CD4-positive, alpha-beta memory T cell (primary cell): ENCODE measurements around the gene TRRAP. TPM values are rescaled to one million over a fixed set of nuclear protein-coding genes. Genes with fewer than 3 reads are reported as not detected.
A peak's percentile ranks its signal among the peaks of the same experiment; 100 is the strongest.

Experiments used
- CTCF ChIA-PET: fragments of 350-600 bp; sonication (Branson Sonifier 250); formaldehyde crosslinking; loops from one replicate; lab custom pipeline; 2021; ENCODE audit warnings: inconsistent platforms; ENCODE audit not compliant: partially characterized antibody; lab: Charles Lee
- POLR2A ChIA-PET: fragments of 350-600 bp; sonication (Branson Sonifier 250); formaldehyde crosslinking; loops from one replicate; lab custom pipeline; 2021; ENCODE audit not compliant: partially characterized antibody; lab: Charles Lee
- DNase-seq, 5 donors: peaks; one replicate each; pipeline versions ENCODE4 v3.0.0 to v3.0.0-alpha.2; 2020 to 2022; ENCODE audit warnings: mixed read lengths in 1 of 5
- H3K27ac ChIP-seq: one replicate; pipeline ENCODE4 v1.7.0; 2013; ENCODE audit warnings: low read depth, low read length
- H3K27me3 ChIP-seq: 2 replicates; pipeline ENCODE4 v1.7.0; 2013; ENCODE audit warnings: mild to moderate bottlenecking, low read length, moderate library complexity; ENCODE audit not compliant: insufficient read depth
- H3K36me3 ChIP-seq: 2 replicates; pipeline ENCODE4 v1.7.0; 2013; ENCODE audit warnings: mild to moderate bottlenecking, low read length, moderate library complexity; ENCODE audit not compliant: insufficient read depth
- H3K4me1 ChIP-seq: 2 replicates; pipeline ENCODE4 v1.7.0; 2013; ENCODE audit warnings: mild to moderate bottlenecking, low read length, moderate library complexity; ENCODE audit not compliant: insufficient read depth
- H3K4me3 ChIP-seq, 2 donors: one replicate each; pipeline ENCODE4 v1.7.0; 2013; ENCODE audit warnings: low read length in 2 of 2, mild to moderate bottlenecking in 1 of 2
- H3K9me3 ChIP-seq, 2 donors: one replicate each; pipeline ENCODE4 v1.7.0; 2013; ENCODE audit warnings: low read length in 2 of 2, control low read depth in 1 of 2; ENCODE audit not compliant: control insufficient read depth in 1 of 2
- H3K27ac Mint-ChIP-seq, 7 donors: one replicate each; pipeline ENCODE4 v1.8.0; 2020 to 2021; ENCODE audit warnings: mixed read lengths in 7 of 7, mild to moderate bottlenecking in 6 of 7, inconsistent platforms in 3 of 7, moderate library complexity in 3 of 7
- H3K27me3 Mint-ChIP-seq, 2 donors: one replicate each; pipeline ENCODE4 v1.8.0; 2020 to 2021; ENCODE audit warnings: mixed read lengths in 2 of 2
- H3K36me3 Mint-ChIP-seq, 2 donors: one replicate each; pipeline ENCODE4 v1.8.0; 2020 to 2021; ENCODE audit warnings: mixed read lengths in 2 of 2, inconsistent platforms in 1 of 2, mild to moderate bottlenecking in 1 of 2
- H3K4me1 Mint-ChIP-seq, 4 donors: one replicate each; pipeline ENCODE4 v1.8.0; 2020 to 2021; ENCODE audit warnings: mixed read lengths in 4 of 4, mild to moderate bottlenecking in 1 of 4
- H3K4me3 Mint-ChIP-seq, 8 donors: one replicate each; pipeline ENCODE4 v1.8.0; 2020 to 2021; ENCODE audit warnings: mixed read lengths in 8 of 8, mild to moderate bottlenecking in 7 of 8, moderate library complexity in 6 of 8, inconsistent platforms in 3 of 8
- H3K9me3 Mint-ChIP-seq, 8 donors: one replicate each; pipeline ENCODE4 v1.8.0; 2020 to 2021; ENCODE audit warnings: mixed read lengths in 8 of 8, mild to moderate bottlenecking in 5 of 8, inconsistent platforms in 3 of 8, moderate library complexity in 1 of 8
- intact Hi-C: fragments of 100-400 bp; cut with micrococcal nuclease; formaldehyde crosslinking; loops from one replicate; pipeline ENCODE4 v1.15.1; 2023
- polyA plus RNA-seq, 2 donors: library from polyadenylated mRNA; unstranded; fragments of 300-500 nt; fragmentation: Illumina TruSeq; gene quantifications; one replicate each; pipeline ENCODE4 v1.2.3, GENCODE V29; 2021
- total RNA-seq, 2 experiments: library from RNA; stranded (reverse); gene quantifications; one replicate each; pipeline ENCODE4 v1.2.3, GENCODE V29; 2021

TRRAP gene
- total and polyA plus RNA-seq, 4 experiments from 2014 or later = 0.42 to 89.9 (median 46.0) TPM

- Mint-ChIP-seq H3K4me1 (peaks cover 0 to 9% (median 3%) of the 10 kb centered on the region in 4 donors), H3K9me3 (no peaks in the 10 kb centered on the region), H3K4me3 (no peak overlapping the region), H3K27me3 (no peaks in the 10 kb centered on the region), H3K36me3 (peaks cover 67 to 83% of the 10 kb centered on the region in 2 donors), H3K27ac (peak overlapping the region in 4 of 7 donors; percentile 46 to 93 (median 58))
- DNase-seq = no peak
- Histone ChIP-seq H3K27ac (no peak overlapping the region), H3K9me3 (no peaks in the 10 kb centered on the region), H3K36me3 (peaks cover 77% of the 10 kb centered on the region), H3K27me3 (no peaks in the 10 kb centered on the region), H3K4me1 (no peaks in the 10 kb centered on the region), H3K4me3 (no peak overlapping the region)
- ChIA-PET POLR2A (interaction anchor here (1.7 kb wide), 1 partner anchor 8 kb away, joined by 3 read pairs; no protein-coding TSS in a partner anchor), CTCF (interaction anchor here (0.9 kb wide), 1 partner anchor 13 kb away, joined by 3 read pairs; no protein-coding TSS in a partner anchor)
- intact Hi-C loops = no loop called here
These were observed 44.3 kb downstream of the TRRAP start for GRCh38 chr7:98922392-98923187.

DNA sequence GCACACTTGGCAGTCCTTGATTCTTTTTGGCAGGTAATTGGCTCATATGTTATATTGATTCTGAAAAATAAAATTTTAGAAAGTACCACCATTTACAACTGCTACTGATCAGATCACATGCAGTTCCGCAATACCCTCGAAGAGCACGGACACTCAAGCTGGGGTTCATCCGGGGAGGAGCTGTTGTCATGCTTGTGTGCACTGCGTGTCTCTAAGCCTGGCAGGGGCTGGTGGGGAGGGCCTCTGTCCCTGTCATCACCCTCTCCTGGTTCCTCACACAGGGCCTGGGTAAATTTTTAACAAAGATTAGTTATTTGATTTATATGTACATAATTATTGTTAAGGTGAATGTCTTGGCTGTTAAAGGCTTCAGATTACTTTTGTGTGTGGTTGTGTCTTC lies 45.2 kb downstream of the TRRAP start:
- Mint-ChIP-seq H3K27me3 (no peaks in the 10 kb centered on the region), H3K4me3 (no peak overlapping the region), H3K4me1 (peaks cover 0 to 17% (median 6%) of the 10 kb centered on the region in 4 donors), H3K27ac (peak overlapping the region in 2 of 7 donors; percentile 29 to 68), H3K36me3 (peaks cover 75 to 88% of the 10 kb centered on the region in 2 donors), H3K9me3 (no peaks in the 10 kb centered on the region)
- intact Hi-C loops = no loop called here
- Histone ChIP-seq H3K4me1 (no peaks in the 10 kb centered on the region), H3K4me3 (no peak overlapping the region), H3K27me3 (no peaks in the 10 kb centered on the region), H3K9me3 (no peaks in the 10 kb centered on the region), H3K27ac (no peak overlapping the region), H3K36me3 (peaks cover 80% of the 10 kb centered on the region)
- CTCF ChIA-PET = interaction anchor here (1.1 kb wide), 1 partner anchor 13 kb away, joined by 3 read pairs; no protein-coding TSS in a partner anchor
- no peak for DNase-seq
- POLR2A ChIA-PET = interaction anchor here (1.7 kb wide), 1 partner anchor 9 kb away, joined by 3 read pairs; no protein-coding TSS in a partner anchor

GRCh38 chr7:98927125-98927524 lies 48.8 kb downstream of the TRRAP start:
- H3K36me3 ChIP-seq = peaks cover 60% of the 10 kb centered on the region
- no peaks in the 10 kb centered on the region for H3K27me3 ChIP-seq
- H3K4me1 ChIP-seq = peaks cover 25% of the 10 kb centered on the region
- no peak overlapping the region for H3K4me3 Mint-ChIP-seq
- H3K27ac Mint-ChIP-seq = peak overlapping the region in 3 of 7 donors; percentile 47 to 86 (median 63)
- H3K27ac ChIP-seq = no peak overlapping the region
- no peak overlapping the region for H3K4me3 ChIP-seq
- POLR2A ChIA-PET = no interaction called here
- CTCF ChIA-PET = interaction anchor here (0.9 kb wide), 1 partner anchor 12 kb away, joined by 3 read pairs; no protein-coding TSS in a partner anchor
- H3K9me3 Mint-ChIP-seq = no peaks in the 10 kb centered on the region
- intact Hi-C loops = no loop called here
- peaks cover 17 to 35% (median 21%) of the 10 kb centered on the region in 4 donors for H3K4me1 Mint-ChIP-seq
- no peaks in the 10 kb centered on the region for H3K27me3 Mint-ChIP-seq
- no peaks in the 10 kb centered on the region for H3K9me3 ChIP-seq
- no peak for DNase-seq
- H3K36me3 Mint-ChIP-seq = peaks cover 65 to 77% of the 10 kb centered on the region in 2 donors

DNA sequence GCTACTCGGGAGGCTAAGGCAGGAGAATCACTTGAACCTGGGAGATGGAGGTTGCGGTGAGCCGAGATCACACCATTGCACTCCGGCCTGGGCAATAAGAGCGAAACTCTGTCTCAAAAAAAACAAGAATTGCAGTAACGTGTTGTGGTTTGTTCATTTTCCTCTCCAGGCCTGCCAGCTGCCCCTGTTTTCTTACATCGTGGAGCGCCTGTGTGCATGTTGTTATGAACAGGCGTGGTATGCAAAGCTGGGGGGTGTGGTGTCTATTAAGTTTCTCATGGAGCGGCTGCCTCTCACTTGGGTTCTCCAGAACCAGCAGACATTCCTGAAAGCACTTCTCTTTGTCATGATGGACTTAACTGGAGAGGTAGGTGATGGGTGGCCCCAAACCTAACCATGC lies 52.1 kb downstream of the TRRAP start:
- Mint-ChIP-seq H3K27ac (peak overlapping the region; percentile 86 to 99 (median 93)), H3K27me3 (no peaks in the 10 kb centered on the region), H3K4me1 (peaks cover 25 to 47% (median 36%) of the 10 kb centered on the region in 4 donors), H3K36me3 (peaks cover 64 to 79% of the 10 kb centered on the region in 2 donors), H3K9me3 (no peaks in the 10 kb centered on the region), H3K4me3 (peak overlapping the region; percentile 86 to 93 (median 90))
- Histone ChIP-seq H3K4me3 (peak overlapping the region in 1 of 2 donors; percentile 2), H3K36me3 (peaks cover 58% of the 10 kb centered on the region), H3K4me1 (peaks cover 37% of the 10 kb centered on the region), H3K9me3 (no peaks in the 10 kb centered on the region), H3K27ac (peak overlapping the region; percentile 46), H3K27me3 (no peaks in the 10 kb centered on the region)
- DNase-seq = peak in 1 of 5 donors; percentile 71
- ChIA-PET CTCF (interaction anchor here (1.4 to 1.7 kb wide), 2 partner anchors 51 to 52 kb away, joined by 3 to 6 read pairs; partner anchors contain the start of gene TRRAP), POLR2A (interaction anchor here (1.2 to 2.0 kb wide), 7 partner anchors 12 to 52 kb away, joined by 3 to 9 read pairs (median 5); partner anchors contain the start of gene TRRAP)
- intact Hi-C loops = no loop called here

- Histone ChIP-seq H3K27ac (peak overlapping the region; percentile 46), H3K9me3 (no peaks in the 10 kb centered on the region), H3K4me3 (peak overlapping the region; percentile 2 to 3), H3K4me1 (peaks cover 37% of the 10 kb centered on the region), H3K36me3 (peaks cover 58% of the 10 kb centered on the region), H3K27me3 (no peaks in the 10 kb centered on the region)
- ChIA-PET POLR2A (interaction anchor here (1.2 to 2.0 kb wide), 7 partner anchors 12 to 53 kb away, joined by 3 to 9 read pairs (median 5); partner anchors contain the start of gene TRRAP), CTCF (interaction anchor here (1.4 to 1.7 kb wide), 2 partner anchors 51 to 53 kb away, joined by 3 to 6 read pairs; partner anchors contain the start of gene TRRAP)
- Mint-ChIP-seq H3K27ac (peak overlapping the region; percentile 86 to 99 (median 94)), H3K9me3 (no peaks in the 10 kb centered on the region), H3K4me3 (peak overlapping the region; percentile 86 to 93 (median 90)), H3K27me3 (no peaks in the 10 kb centered on the region), H3K36me3 (peaks cover 64 to 79% of the 10 kb centered on the region in 2 donors), H3K4me1 (peaks cover 25 to 50% (median 35%) of the 10 kb centered on the region in 4 donors)
- intact Hi-C loops = loop anchor here (1.0 kb wide), 1 partner anchor 52 kb away; no protein-coding TSS in a partner anchor
- DNase-seq = peak; percentile 62 to 82 (median 71)
These were observed 52.6 kb downstream of the TRRAP start for GRCh38 chr7:98930921-98931320.

GRCh38 chr7:98933321-98933720 lies 55.0 kb downstream of the TRRAP start:
- H3K9me3 Mint-ChIP-seq = no peaks in the 10 kb centered on the region
- Histone ChIP-seq H3K27ac (no peak overlapping the region), H3K4me3 (no peak overlapping the region), H3K36me3 (peaks cover 54% of the 10 kb centered on the region), H3K4me1 (peaks cover 37% of the 10 kb centered on the region), H3K27me3 (no peaks in the 10 kb centered on the region), H3K9me3 (no peaks in the 10 kb centered on the region)
- peaks cover 55 to 75% of the 10 kb centered on the region in 2 donors for H3K36me3 Mint-ChIP-seq
- intact Hi-C loops = no loop called here
- peak overlapping the region in 3 of 8 donors; percentile 20 to 68 (median 54) for H3K4me3 Mint-ChIP-seq
- peak overlapping the region in 4 of 7 donors; percentile 29 to 81 (median 46) for H3K27ac Mint-ChIP-seq
- H3K4me1 Mint-ChIP-seq = peaks cover 24 to 54% (median 27%) of the 10 kb centered on the region in 4 donors
- ChIA-PET CTCF (no interaction called here), POLR2A (no interaction called here)
- no peak for DNase-seq
- H3K27me3 Mint-ChIP-seq = no peaks in the 10 kb centered on the region
